Loucy (cell line): ENCODE measurements around the gene BRD4.

Source experiments
- EZH2phosphoT487 ChIP-seq: fragments of 200-600 bp; IDR thresholded peaks from 2 replicates; pipeline ENCODE4 v1.6.1; 2018; ENCODE audit warnings: antibody characterized with exemption, mild to moderate bottlenecking, moderate library complexity, borderline replicate concordance
- TF ChIP-seq, protein P1 (sequence below): fragments of 200-600 bp; sonication (generic); conservative IDR thresholded peaks from 2 replicates; pipeline ENCODE4 v1.5.1; 2014; ENCODE audit warnings: mild to moderate bottlenecking, antibody characterized with exemption, low read length

DNA sequence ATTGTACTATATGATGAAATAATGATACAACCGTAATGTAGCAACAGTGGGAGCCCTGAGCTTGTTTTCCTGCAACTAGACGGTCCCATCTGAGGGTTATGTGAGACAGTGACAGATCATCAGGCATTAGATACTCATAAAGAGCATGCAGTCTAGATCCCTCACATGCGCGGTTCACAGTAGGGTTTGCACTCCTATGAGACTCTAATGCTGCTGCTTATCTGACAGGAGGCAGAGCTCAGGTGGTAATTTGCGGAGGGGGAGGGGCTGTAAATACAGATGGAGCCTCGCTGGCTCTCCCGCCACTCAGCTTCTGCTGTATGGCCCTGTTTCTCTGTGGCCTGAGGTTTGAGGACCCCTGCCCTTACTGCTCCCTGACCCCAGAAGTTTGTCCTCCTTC, 113.8 kb downstream of the BRD4 start:
- TF ChIP-seq, protein P1, sequence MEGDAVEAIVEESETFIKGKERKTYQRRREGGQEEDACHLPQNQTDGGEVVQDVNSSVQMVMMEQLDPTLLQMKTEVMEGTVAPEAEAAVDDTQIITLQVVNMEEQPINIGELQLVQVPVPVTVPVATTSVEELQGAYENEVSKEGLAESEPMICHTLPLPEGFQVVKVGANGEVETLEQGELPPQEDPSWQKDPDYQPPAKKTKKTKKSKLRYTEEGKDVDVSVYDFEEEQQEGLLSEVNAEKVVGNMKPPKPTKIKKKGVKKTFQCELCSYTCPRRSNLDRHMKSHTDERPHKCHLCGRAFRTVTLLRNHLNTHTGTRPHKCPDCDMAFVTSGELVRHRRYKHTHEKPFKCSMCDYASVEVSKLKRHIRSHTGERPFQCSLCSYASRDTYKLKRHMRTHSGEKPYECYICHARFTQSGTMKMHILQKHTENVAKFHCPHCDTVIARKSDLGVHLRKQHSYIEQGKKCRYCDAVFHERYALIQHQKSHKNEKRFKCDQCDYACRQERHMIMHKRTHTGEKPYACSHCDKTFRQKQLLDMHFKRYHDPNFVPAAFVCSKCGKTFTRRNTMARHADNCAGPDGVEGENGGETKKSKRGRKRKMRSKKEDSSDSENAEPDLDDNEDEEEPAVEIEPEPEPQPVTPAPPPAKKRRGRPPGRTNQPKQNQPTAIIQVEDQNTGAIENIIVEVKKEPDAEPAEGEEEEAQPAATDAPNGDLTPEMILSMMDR, result no peak
- TF ChIP-seq EZH2phosphoT487, result no peak
